Measurements from ENCODE around the gene SLC51A. TPM values are rescaled to one million over a fixed set of nuclear protein-coding genes. Genes with fewer than 3 reads are reported as not detected.

The SLC51A gene
- total and polyA plus RNA-seq, 9 of the 15 experiments (the other 6 are each of a cell fraction or from before 2014, with no cell fraction given) = 0.35 to 0.38 TPM; not detected in 7

DNA sequence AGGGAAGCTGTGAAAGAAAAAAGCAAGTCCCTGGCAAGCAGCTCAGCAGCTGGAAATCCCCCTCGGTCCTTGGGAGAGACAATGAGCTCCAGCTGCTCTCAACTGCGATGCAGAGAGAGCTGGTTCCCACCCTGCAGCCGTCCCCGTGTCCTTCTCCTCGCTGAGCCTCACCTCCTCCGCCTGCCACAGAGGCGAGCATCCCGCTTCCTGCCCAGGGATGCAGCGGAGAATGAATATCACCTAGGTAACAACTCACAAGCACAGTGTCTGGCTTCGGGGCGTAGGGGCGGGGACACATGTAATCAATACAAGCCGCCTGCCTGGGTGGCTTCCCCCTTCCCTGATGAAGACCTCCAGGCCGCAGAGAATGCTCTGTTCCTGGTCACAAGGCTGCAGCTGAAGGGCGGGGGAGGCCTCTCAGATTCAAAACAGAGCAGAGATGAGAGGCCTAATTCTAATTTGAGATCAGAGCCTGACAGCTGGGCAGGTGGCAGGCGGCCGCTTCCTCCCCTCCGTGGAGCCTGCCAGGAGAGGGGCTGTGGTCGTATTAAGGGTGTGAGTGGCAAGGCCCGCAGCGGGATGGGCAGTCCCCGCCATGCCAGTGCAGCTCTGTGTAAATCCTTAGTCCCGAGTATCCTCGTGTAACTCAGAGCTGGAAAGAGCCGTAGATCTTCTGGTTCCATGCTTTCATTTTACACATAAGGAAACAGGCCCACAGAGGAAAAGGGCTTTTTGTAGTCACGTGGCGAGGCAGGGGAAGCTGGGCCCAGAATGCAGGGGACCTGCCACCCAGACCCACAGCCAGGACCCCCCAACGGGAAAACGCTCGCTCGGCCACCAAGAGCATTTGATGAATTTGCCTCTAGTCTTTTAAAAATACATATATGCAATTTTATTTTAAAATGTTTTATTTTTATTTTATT lies 29.4 kb upstream of the SLC51A start (continued):
- TF ChIP-seq, protein P1, sequence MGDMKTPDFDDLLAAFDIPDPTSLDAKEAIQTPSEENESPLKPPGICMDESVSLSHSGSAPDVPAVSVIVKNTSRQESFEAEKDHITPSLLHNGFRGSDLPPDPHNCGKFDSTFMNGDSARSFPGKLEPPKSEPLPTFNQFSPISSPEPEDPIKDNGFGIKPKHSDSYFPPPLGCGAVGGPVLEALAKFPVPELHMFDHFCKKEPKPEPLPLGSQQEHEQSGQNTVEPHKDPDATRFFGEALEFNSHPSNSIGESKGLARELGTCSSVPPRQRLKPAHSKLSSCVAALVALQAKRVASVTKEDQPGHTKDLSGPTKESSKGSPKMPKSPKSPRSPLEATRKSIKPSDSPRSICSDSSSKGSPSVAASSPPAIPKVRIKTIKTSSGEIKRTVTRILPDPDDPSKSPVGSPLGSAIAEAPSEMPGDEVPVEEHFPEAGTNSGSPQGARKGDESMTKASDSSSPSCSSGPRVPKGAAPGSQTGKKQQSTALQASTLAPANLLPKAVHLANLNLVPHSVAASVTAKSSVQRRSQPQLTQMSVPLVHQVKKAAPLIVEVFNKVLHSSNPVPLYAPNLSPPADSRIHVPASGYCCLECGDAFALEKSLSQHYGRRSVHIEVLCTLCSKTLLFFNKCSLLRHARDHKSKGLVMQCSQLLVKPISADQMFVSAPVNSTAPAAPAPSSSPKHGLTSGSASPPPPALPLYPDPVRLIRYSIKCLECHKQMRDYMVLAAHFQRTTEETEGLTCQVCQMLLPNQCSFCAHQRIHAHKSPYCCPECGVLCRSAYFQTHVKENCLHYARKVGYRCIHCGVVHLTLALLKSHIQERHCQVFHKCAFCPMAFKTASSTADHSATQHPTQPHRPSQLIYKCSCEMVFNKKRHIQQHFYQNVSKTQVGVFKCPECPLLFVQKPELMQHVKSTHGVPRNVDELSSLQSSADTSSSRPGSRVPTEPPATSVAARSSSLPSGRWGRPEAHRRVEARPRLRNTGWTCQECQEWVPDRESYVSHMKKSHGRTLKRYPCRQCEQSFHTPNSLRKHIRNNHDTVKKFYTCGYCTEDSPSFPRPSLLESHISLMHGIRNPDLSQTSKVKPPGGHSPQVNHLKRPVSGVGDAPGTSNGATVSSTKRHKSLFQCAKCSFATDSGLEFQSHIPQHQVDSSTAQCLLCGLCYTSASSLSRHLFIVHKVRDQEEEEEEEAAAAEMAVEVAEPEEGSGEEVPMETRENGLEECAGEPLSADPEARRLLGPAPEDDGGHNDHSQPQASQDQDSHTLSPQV (IDR thresholded peaks at IDR 0.05) = 0 out of 2 replicates have a peak, but pooled peaks have one; percentile 21

DNA sequence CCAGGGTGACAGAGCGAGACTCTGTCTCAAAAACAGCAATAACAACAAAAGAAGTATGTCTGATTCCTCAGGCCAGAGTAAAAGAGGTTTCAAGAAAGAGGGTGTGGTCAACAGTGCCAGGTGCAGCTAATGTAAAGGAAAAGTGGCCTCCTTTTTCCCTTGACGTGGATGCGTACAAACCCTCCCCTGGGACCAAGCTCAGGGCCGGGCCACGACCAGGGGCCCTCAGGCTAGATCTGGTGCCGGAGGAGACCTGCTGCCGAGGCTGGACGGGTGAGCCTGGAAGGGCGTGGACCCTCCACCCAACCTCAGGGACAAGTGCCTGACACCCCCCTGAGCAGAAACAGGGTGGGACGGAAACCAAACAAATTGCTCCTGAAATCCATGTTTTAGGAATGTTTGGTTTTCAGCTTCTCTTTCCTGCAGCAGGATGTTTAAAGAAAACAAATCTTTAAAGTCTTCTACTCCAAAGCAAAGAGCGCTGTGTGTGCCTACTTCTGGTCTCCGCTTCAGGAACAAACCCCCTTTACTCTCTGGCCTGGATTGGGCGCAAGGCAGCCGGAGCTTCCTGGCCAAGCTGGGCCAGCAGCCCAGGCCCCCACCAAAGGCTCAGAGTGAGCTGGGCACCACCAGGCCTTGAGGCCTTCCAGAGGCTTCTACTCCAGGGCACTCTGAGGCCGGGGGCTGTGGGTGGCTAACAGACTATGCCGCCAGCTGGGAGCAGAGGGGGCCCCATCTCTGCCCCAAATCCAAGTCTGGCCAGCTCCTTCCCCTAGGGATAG lies 26.6 kb upstream of the SLC51A start:
- WGBS (ENCODE audit: insufficient coverage, low coverage, missing lambda C conversion rate) = 89% methylated on average over 14 of the region's 16 CpGs
- Histone ChIP-seq H3K9me1 (ENCODE audit: control insufficient read depth, insufficient read depth, low read length) (no peaks in the 10 kb centered on the region), H3K36me3 (ENCODE audit: control insufficient read depth, insufficient read depth, low read length) (no peaks in the 10 kb centered on the region), H3K79me2 (ENCODE audit: control insufficient read depth, insufficient read depth, low read length) (peaks cover 21% of the 10 kb centered on the region), H3K9ac (ENCODE audit: insufficient read depth in 1 of 2, low read depth in 2 of 2, low read length in 2 of 2) (peak overlapping the region in 1 of 2 experiments; percentile 77; a peak in 2 of 4 replicates), H2AFZ (ENCODE audit: low read depth, low read length) (peak overlapping the region; percentile 27; the same call in 1 of the 2 replicates), H3K4me3 (no peak overlapping the region), H3K4me1 (replicated peaks in 1 of 2; ENCODE audit: control insufficient read depth in 2 of 2, insufficient read depth in 2 of 2, low read length in 2 of 2) (peaks cover 32 to 73% of the 10 kb centered on the region in 2 experiments), H3K4me2 (ENCODE audit: insufficient read depth, low read length) (no peak overlapping the region), H3K27ac (ENCODE audit: extremely low read depth, low read depth, low read length) (no peak overlapping the region), H3K9me3 (replicated peaks; ENCODE audit: control insufficient read depth, insufficient read depth, low read depth, low read length) (no peaks in the 10 kb centered on the region), H3K27me3 (ENCODE audit: control insufficient read depth in 2 of 2, insufficient read depth in 2 of 2, low read length in 2 of 2) (no peaks in the 10 kb centered on the region), H4K20me1 (replicated peaks; ENCODE audit: control insufficient read depth, insufficient read depth, low read length) (no peaks in the 10 kb centered on the region)
- FAIRE-seq (no peak), DNase-seq (ENCODE audit: extremely low read depth in 1 of 4, low spot score in 3 of 4) (no peak), ATAC-seq (no peak)
- CTCF ChIA-PET (ENCODE audit: low intra/inter-chr PET ratio) = no interaction called here
- intact Hi-C loops (cut with micrococcal nuclease) = loop anchor here (10.0 kb wide), 1 partner anchor 475 kb away; no protein-coding TSS in a partner anchor
- TF ChIP-seq KLF1 (tag; IDR thresholded peaks at IDR 0.05) = no peak
- TF ChIP-seq, protein P2, sequence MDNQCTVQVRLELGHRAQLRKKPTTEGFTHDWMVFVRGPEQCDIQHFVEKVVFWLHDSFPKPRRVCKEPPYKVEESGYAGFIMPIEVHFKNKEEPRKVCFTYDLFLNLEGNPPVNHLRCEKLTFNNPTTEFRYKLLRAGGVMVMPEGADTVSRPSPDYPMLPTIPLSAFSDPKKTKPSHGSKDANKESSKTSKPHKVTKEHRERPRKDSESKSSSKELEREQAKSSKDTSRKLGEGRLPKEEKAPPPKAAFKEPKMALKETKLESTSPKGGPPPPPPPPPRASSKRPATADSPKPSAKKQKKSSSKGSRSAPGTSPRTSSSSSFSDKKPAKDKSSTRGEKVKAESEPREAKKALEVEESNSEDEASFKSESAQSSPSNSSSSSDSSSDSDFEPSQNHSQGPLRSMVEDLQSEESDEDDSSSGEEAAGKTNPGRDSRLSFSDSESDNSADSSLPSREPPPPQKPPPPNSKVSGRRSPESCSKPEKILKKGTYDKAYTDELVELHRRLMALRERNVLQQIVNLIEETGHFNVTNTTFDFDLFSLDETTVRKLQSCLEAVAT (IDR thresholded peaks at IDR 0.05) = no peak
- no peak for TF ChIP-seq ZFP30 (CRISPR knock-in tag; IDR thresholded peaks at IDR 0.05; ENCODE audit: borderline replicate concordance)
- TF ChIP-seq NFIX (CRISPR knock-in tag; IDR thresholded peaks at IDR 0.05; ENCODE audit: low read depth) = no peak
- POLR2A ChIA-PET = interaction anchor here (0.8 to 5.7 kb wide), 6 partner anchors 10 to 143 kb away, joined by 3 to 28 read pairs (median 4); no protein-coding TSS in a partner anchor
- BruUV-seq (replicated peaks) = no TSS peak
- in situ Hi-C loops (cut with MboI) = loop anchor here (5.0 kb wide), 1 partner anchor 112 kb away; no protein-coding TSS in a partner anchor

All from K562 (cell line).